ENCODE measurements around the gene CD244.

DNA sequence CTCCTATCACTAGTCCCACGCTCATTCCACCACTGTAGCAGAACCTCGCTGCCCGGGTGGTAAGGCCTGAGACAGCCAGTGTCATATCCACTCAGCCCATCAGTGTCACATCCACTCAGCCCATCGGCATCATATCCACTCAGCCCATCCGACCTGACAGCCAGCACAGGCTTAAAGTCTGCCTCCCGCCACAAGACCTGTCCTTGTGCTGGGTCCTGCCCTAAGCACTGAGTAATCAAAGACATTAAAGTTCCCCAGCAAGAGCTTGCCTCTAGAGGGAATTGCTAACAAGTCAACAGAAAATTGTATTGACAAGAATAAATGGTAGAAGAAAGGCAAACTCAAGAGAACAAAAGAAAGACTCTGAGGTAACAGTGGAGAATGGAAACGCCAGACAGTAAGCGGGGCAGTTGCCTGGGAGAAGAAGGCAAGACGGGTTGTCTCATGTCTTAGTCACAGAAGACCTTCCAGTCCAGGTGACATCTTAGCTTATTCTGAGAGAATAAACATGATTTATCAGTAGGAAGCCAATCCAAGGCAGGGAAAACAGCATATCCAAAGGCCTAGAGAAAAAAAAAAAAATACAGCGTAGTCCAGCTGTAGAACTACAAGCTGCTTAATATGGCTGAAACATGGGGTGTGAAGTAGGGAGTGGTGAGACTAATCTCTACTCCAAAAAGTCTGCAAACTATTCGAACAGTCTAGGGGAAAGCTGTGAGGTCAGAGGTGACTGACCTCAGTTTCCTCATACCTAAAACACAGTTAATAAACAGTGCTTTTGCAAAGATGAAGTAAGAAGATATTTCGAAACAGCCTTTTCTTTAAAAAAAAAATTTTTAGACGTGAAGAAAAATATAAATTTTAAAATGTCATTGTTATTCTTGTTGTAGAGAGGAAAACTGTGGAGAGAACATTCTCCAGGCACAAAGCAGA is 21.2 kb upstream of the CD244 start:
- TF ChIP-seq, protein P1, sequence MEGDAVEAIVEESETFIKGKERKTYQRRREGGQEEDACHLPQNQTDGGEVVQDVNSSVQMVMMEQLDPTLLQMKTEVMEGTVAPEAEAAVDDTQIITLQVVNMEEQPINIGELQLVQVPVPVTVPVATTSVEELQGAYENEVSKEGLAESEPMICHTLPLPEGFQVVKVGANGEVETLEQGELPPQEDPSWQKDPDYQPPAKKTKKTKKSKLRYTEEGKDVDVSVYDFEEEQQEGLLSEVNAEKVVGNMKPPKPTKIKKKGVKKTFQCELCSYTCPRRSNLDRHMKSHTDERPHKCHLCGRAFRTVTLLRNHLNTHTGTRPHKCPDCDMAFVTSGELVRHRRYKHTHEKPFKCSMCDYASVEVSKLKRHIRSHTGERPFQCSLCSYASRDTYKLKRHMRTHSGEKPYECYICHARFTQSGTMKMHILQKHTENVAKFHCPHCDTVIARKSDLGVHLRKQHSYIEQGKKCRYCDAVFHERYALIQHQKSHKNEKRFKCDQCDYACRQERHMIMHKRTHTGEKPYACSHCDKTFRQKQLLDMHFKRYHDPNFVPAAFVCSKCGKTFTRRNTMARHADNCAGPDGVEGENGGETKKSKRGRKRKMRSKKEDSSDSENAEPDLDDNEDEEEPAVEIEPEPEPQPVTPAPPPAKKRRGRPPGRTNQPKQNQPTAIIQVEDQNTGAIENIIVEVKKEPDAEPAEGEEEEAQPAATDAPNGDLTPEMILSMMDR (IDR thresholded peaks at IDR 0.05): no peak
- TF ChIP-seq POLR2A (IDR thresholded peaks at IDR 0.05): no peak
- TF ChIP-seq POLR2AphosphoS5 (IDR thresholded peaks at IDR 0.05): no peak
